HL-60/S4 treated with phorbol 12-myristate 13-acetate at 8.2 ng/mL for 4 days and 3 days (cell line): Measurements from ENCODE around the gene WTAP.

Experiments used
- in situ Hi-C: fragments of 300-500 bp; cut with MboI; formaldehyde crosslinking; loops from 2 replicates; pipeline ENCODE4 v1.15.0; 2022; ENCODE audit warnings: low sequenced_read_pairs

Gene WTAP

DNA sequence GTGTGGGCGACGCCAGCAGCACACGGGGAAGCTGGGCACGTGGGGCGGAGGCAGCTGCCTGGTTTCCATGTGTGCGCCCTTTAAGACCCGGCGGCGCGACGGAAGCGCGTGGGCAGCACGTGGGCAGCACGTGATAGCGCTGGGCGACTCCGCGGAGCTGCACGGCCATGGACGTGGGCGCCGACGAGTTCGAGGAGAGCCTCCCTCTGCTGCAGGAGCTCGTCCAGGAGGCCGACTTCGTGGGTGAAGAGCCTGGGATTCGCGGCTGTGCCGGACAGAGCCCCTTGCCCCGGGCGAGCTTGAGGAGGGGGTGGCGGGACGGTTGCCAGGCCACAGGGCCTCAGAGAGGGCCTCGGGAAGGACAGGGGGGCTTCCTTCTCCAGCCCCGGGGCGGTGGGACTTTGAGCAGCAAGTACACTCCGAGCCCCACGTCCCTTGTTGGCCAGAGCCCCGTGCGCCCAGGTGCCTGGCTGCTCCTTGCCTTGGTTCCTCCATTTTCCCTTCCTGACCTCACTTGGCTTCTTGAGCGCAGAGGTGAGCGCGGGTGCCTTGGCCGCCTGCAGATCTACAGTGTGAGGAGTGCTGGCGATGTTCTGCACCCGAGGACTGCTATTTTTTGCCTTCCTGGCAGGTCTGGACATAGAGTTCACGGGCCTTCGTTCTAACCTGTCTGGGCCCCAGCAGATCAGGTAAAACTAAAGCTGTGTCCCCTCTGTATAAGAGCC, 73.0 kb downstream of the WTAP start, which contains the start of gene PNLDC1:
PNLDC1 (plus strand) TSS at position 136 of the 725 bp plus-strand sequence; CDS start at position 168, 32 bp downstream.
- in situ Hi-C loops: no loop called here

DNA sequence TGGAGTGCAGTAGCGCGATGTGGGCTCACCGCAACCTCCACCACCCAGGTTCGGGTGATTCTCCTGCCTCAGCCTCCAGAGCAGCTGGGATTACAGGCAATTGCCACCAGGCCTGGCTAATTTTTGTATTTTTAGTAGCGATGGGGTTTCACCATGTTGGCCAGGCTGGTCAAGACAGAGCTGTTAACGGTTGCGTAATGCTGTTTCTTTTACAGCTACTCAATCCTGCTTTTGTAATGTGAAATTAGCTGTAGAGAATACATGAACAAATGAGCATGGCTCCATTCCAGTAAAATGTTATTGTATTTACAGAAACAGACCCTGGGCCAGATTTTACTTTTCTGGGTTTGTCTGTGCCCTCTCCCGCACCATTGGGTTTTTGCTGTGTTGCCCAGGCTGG, 74.6 kb downstream of the WTAP start:
- in situ Hi-C loops: no loop called here

DNA sequence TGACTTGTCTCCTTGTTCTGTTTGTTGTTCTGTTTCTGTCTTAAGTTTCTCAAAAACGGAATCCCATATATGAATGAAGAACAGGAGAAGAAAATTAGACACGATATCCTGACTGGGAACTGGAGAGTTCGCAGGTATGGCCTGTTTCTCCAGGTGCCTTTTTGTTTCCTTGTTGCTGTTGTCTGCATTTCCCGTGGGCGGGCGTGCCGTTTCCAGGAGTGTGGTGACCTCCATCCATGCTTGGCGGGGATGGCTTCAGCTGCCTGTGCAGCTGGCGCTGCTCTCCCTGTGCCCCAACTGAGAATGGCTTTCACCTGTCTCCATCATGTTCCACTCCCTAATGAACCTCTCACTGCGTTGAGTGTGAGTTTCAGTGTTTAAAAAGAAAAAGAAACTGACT, 77.2 kb downstream of the WTAP start:
- in situ Hi-C loops: no loop called here

DNA sequence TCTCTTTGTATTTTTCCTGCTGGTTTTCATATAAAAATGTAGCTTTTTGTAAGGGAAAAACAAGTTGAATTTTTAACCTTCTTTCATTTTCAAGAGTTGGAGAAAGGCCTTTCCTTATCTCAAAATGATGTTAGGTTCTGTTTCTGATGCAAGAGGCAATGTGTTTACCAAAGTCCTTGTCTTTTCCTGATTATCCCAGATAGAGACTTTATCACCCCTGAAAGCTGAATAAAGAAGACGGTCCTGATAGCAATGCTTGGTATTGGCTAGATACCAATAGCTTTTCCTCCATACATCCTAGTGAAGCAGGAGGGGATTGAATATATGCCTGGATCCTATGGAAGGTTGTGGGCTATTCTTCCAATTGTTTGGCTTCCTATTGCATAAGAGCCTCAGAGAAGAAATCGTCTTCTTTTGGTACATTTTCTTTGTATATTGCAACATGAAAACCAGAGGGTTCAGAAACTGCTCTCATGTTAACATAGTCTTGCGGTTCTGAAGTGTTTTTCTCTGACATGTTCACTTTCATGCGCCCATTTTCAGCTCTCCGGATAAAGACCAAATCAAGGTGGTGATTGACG, 78.2 kb downstream of the WTAP start:
- in situ Hi-C loops: no loop called here
